ENCODE measurements around the gene NFE2L2. TPM values are rescaled to one million over a fixed set of nuclear protein-coding genes. Genes with fewer than 3 reads are reported as not detected.
"Not testable (repeated sequence)": the region's sequence is repeated elsewhere in the genome, so short reads cannot be mapped to it uniquely, and the experiment has no call there.

Gene NFE2L2
- 10 to 100 TPM; 56.7 to 94.2 (median 75.2) TPM for polyA plus RNA-seq
- long read RNA-seq, donor 1: 0 reads
- long read RNA-seq, donor 2, transcript NFE2L2-201 (5 exons, 2,853 nt): major isoform, 14 of 19 reads
- long read RNA-seq, donor 2, partial matches to known transcripts: 0 of 19 reads
- long read RNA-seq, donor 2, other reads (novel, unspliced or antisense): 0 of 19 reads
- long read RNA-seq, donor 3, transcript NFE2L2-210 (2 exons, 521 nt): major isoform, 11 of 31 reads
- long read RNA-seq, donor 3, transcript NFE2L2-202 (5 exons, 2,651 nt): minor isoform, 6 of 31 reads
- long read RNA-seq, donor 3, transcript NFE2L2-201 (5 exons, 2,853 nt): minor isoform, 10 of 31 reads
- long read RNA-seq, donor 3, partial matches to known transcripts: 0 of 31 reads
- long read RNA-seq, donor 3, other reads (novel, unspliced or antisense): 0 of 31 reads
- long read RNA-seq, donor 4: 0 reads
- long read RNA-seq, donor 5, transcript NFE2L2-201 (5 exons, 2,853 nt): major isoform, 5 of 8 reads
- long read RNA-seq, donor 5, partial matches to known transcripts: 0 of 8 reads
- long read RNA-seq, donor 5, other reads (novel, unspliced or antisense): 0 of 8 reads
- long read RNA-seq, donor 6, transcript NFE2L2-201 (5 exons, 2,853 nt): major isoform, 22 of 31 reads
- long read RNA-seq, donor 6, transcript NFE2L2-210 (2 exons, 521 nt): minor isoform, 7 of 31 reads
- long read RNA-seq, donor 6, partial matches to known transcripts: 0 of 31 reads
- long read RNA-seq, donor 6, other reads (novel, unspliced or antisense): 0 of 31 reads
- long read RNA-seq, donor 7: 0 reads
- long read RNA-seq, donor 8, partial matches to known transcripts: 0 of 3 reads
- long read RNA-seq, donor 8, other reads (novel, unspliced or antisense): 0 of 3 reads
- long read RNA-seq, donor 9, partial matches to known transcripts: 0 of 9 reads
- long read RNA-seq, donor 9, other reads (novel, unspliced or antisense): 0 of 9 reads
- long read RNA-seq, donor 10, transcript NFE2L2-201 (5 exons, 2,853 nt): major isoform, 14 of 25 reads
- long read RNA-seq, donor 10, transcript NFE2L2-202 (5 exons, 2,651 nt): minor isoform, 5 of 25 reads
- long read RNA-seq, donor 10, transcript NFE2L2-210 (2 exons, 521 nt): minor isoform, 5 of 25 reads
- long read RNA-seq, donor 10, partial matches to known transcripts: 0 of 25 reads
- long read RNA-seq, donor 10, other reads (novel, unspliced or antisense): 0 of 25 reads

- DNase-seq: peak; percentile 96
- H3K4me1 ChIP-seq (ENCODE audit: control insufficient read depth in 3 of 3, insufficient read depth in 2 of 3, low read depth in 1 of 3, low read length in 2 of 3): peaks cover 4 to 40% (median 15%) of the 10 kb centered on the region in 3 donors
- WGBS, 3 donors: 0 to 1% (median 0%) methylated on average over 52 to 66 of the region's 66 CpGs
- H3K9me3 ChIP-seq (ENCODE audit: control insufficient read depth in 2 of 2, insufficient read depth in 1 of 2, low read depth in 1 of 2, low read length in 1 of 2): no peaks in the 10 kb centered on the region
- no peaks in the 10 kb centered on the region for H3K36me3 ChIP-seq (ENCODE audit: control insufficient read depth in 3 of 3, insufficient read depth in 2 of 3, low read depth in 1 of 3, low read length in 3 of 3)
- H3K27ac ChIP-seq (ENCODE audit: low read depth in 1 of 3, low read length in 2 of 3): peak within 1 kb of the TSS; percentile 95 to 99 (median 97)
- H3K4me3 ChIP-seq (ENCODE audit: low read depth in 1 of 3, low read length in 3 of 3): peak within 1 kb of the TSS; percentile 85 to 98 (median 91)
- H3K27me3 ChIP-seq (ENCODE audit: control insufficient read depth in 3 of 3, insufficient read depth in 3 of 3, low read length in 3 of 3): no peaks in the 10 kb centered on the region
- no peak for FAIRE-seq
Measured at GRCh38 chr2:177264693-177265587, at the start of gene NFE2L2. Gene NFE2L2 (minus strand): TSS chr2:177264727. CDS start chr2:177264576, 151 bp downstream.

- no peak overlapping the region for H3K27ac ChIP-seq (ENCODE audit: low read depth in 1 of 3, low read length in 2 of 3)
- FAIRE-seq (no peak), DNase-seq (peak in 1 of 2 donors; percentile 69)
- no peaks in the 10 kb centered on the region for H3K9me3 ChIP-seq (ENCODE audit: control insufficient read depth in 2 of 2, insufficient read depth in 1 of 2, low read depth in 1 of 2, low read length in 1 of 2)
- no peaks in the 10 kb centered on the region for H3K36me3 ChIP-seq (ENCODE audit: control insufficient read depth in 3 of 3, insufficient read depth in 2 of 3, low read depth in 1 of 3, low read length in 3 of 3)
- 71 to 91% (median 76%) methylated on average over 1 of the region's 1 CpG for WGBS, 3 donors
- no peaks in the 10 kb centered on the region for H3K27me3 ChIP-seq (ENCODE audit: control insufficient read depth in 3 of 3, insufficient read depth in 3 of 3, low read length in 3 of 3)
- peaks cover 0 to 8% (median 4%) of the 10 kb centered on the region in 3 donors for H3K4me1 ChIP-seq (ENCODE audit: control insufficient read depth in 3 of 3, insufficient read depth in 2 of 3, low read depth in 1 of 3, low read length in 2 of 3)
- H3K4me3 ChIP-seq (ENCODE audit: low read depth in 1 of 3, low read length in 3 of 3): no peak overlapping the region
Measured at GRCh38 chr2:177314194-177314593, 49.7 kb upstream of the NFE2L2 start.

GRCh38 chr2:177313162-177313781 is 48.7 kb upstream of the NFE2L2 start:
- WGBS, 3 donors: 87 to 98% (median 91%) methylated on average over 2 of the region's 2 CpGs
- no peaks in the 10 kb centered on the region for H3K36me3 ChIP-seq (ENCODE audit: control insufficient read depth in 3 of 3, insufficient read depth in 2 of 3, low read depth in 1 of 3, low read length in 3 of 3)
- H3K27me3 ChIP-seq (ENCODE audit: control insufficient read depth in 3 of 3, insufficient read depth in 3 of 3, low read length in 3 of 3): no peaks in the 10 kb centered on the region
- H3K4me3 ChIP-seq (ENCODE audit: low read depth in 1 of 3, low read length in 3 of 3): no peak overlapping the region
- no peaks in the 10 kb centered on the region for H3K9me3 ChIP-seq (ENCODE audit: control insufficient read depth in 2 of 2, insufficient read depth in 1 of 2, low read depth in 1 of 2, low read length in 1 of 2)
- FAIRE-seq (no peak), DNase-seq (no peak)
- H3K27ac ChIP-seq (ENCODE audit: low read depth in 1 of 3, low read length in 2 of 3): no peak overlapping the region
- H3K4me1 ChIP-seq (ENCODE audit: control insufficient read depth in 3 of 3, insufficient read depth in 2 of 3, low read depth in 1 of 3, low read length in 2 of 3): peaks cover 0 to 8% (median 4%) of the 10 kb centered on the region in 3 donors

- 91 to 98% (median 94%) methylated on average over 1 of the region's 1 CpG for WGBS, 3 donors
- no peak overlapping the region for H3K4me3 ChIP-seq (ENCODE audit: low read depth in 1 of 3, low read length in 3 of 3)
- no peak for DNase-seq
- no peaks in the 10 kb centered on the region for H3K36me3 ChIP-seq (ENCODE audit: control insufficient read depth in 3 of 3, insufficient read depth in 2 of 3, low read depth in 1 of 3, low read length in 3 of 3)
- no peak overlapping the region for H3K27ac ChIP-seq (ENCODE audit: low read depth in 1 of 3, low read length in 2 of 3)
- no peaks in the 10 kb centered on the region for H3K9me3 ChIP-seq (ENCODE audit: control insufficient read depth in 2 of 2, insufficient read depth in 1 of 2, low read depth in 1 of 2, low read length in 1 of 2)
- H3K27me3 ChIP-seq (ENCODE audit: control insufficient read depth in 3 of 3, insufficient read depth in 3 of 3, low read length in 3 of 3): no peaks in the 10 kb centered on the region
- no peak for FAIRE-seq
- peaks cover 0 to 8% (median 4%) of the 10 kb centered on the region in 3 donors for H3K4me1 ChIP-seq (ENCODE audit: control insufficient read depth in 3 of 3, insufficient read depth in 2 of 3, low read depth in 1 of 3, low read length in 2 of 3)
Measured at GRCh38 chr2:177312562-177312961, 48.0 kb upstream of the NFE2L2 start.

- not testable (repeated sequence) for H3K27ac ChIP-seq (ENCODE audit: low read depth in 1 of 3, low read length in 2 of 3); FAIRE-seq
Measured at GRCh38 chr2:177309672-177310309, 45.3 kb upstream of the NFE2L2 start.

GRCh38 chr2:177306550-177306949 is 42.0 kb upstream of the NFE2L2 start:
- no peaks in the 10 kb centered on the region for H3K36me3 ChIP-seq (ENCODE audit: control insufficient read depth in 3 of 3, insufficient read depth in 2 of 3, low read depth in 1 of 3, low read length in 3 of 3)
- DNase-seq: no peak
- H3K9me3 ChIP-seq (ENCODE audit: control insufficient read depth in 2 of 2, insufficient read depth in 1 of 2, low read depth in 1 of 2, low read length in 1 of 2): no peaks in the 10 kb centered on the region
- H3K4me1 ChIP-seq (ENCODE audit: control insufficient read depth in 3 of 3, insufficient read depth in 2 of 3, low read depth in 1 of 3, low read length in 2 of 3): no peaks in the 10 kb centered on the region
- H3K27me3 ChIP-seq (ENCODE audit: control insufficient read depth in 3 of 3, insufficient read depth in 3 of 3, low read length in 3 of 3): no peaks in the 10 kb centered on the region
- FAIRE-seq: no peak
- WGBS, 3 donors: 84 to 100% (median 96%) methylated on average over 3 of the region's 3 CpGs
- no peak overlapping the region for H3K4me3 ChIP-seq (ENCODE audit: low read depth in 1 of 3, low read length in 3 of 3)
- no peak overlapping the region for H3K27ac ChIP-seq (ENCODE audit: low read depth in 1 of 3, low read length in 2 of 3)

More at GRCh38 chr2:177309672-177310309, 45.3 kb upstream of the NFE2L2 start:
- H3K4me3 ChIP-seq (ENCODE audit: low read depth in 1 of 3, low read length in 3 of 3); H3K9me3 ChIP-seq (ENCODE audit: control insufficient read depth in 2 of 2, insufficient read depth in 1 of 2, low read depth in 1 of 2, low read length in 1 of 2); DNase-seq; H3K36me3 ChIP-seq (ENCODE audit: control insufficient read depth in 3 of 3, insufficient read depth in 2 of 3, low read depth in 1 of 3, low read length in 3 of 3); H3K4me1 ChIP-seq (ENCODE audit: control insufficient read depth in 3 of 3, insufficient read depth in 2 of 3, low read depth in 1 of 3, low read length in 2 of 3); H3K27me3 ChIP-seq (ENCODE audit: control insufficient read depth in 3 of 3, insufficient read depth in 3 of 3, low read length in 3 of 3): not testable (repeated sequence)
- WGBS, 3 donors: 76 to 88% (median 80%) methylated on average over 7 of the region's 7 CpGs

- H3K27ac ChIP-seq (ENCODE audit: low read depth in 1 of 3, low read length in 2 of 3): no peak overlapping the region
- no peaks in the 10 kb centered on the region for H3K27me3 ChIP-seq (ENCODE audit: control insufficient read depth in 3 of 3, insufficient read depth in 3 of 3, low read length in 3 of 3)
- no peaks in the 10 kb centered on the region for H3K36me3 ChIP-seq (ENCODE audit: control insufficient read depth in 3 of 3, insufficient read depth in 2 of 3, low read depth in 1 of 3, low read length in 3 of 3)
- DNase-seq: no peak
- FAIRE-seq: no peak
- no peaks in the 10 kb centered on the region for H3K4me1 ChIP-seq (ENCODE audit: control insufficient read depth in 3 of 3, insufficient read depth in 2 of 3, low read depth in 1 of 3, low read length in 2 of 3)
- H3K9me3 ChIP-seq (ENCODE audit: control insufficient read depth in 2 of 2, insufficient read depth in 1 of 2, low read depth in 1 of 2, low read length in 1 of 2): no peaks in the 10 kb centered on the region
- H3K4me3 ChIP-seq (ENCODE audit: low read depth in 1 of 3, low read length in 3 of 3): no peak overlapping the region
Measured at GRCh38 chr2:177303939-177304338, 39.4 kb upstream of the NFE2L2 start.
